GM21390 (cell line): Measurements from ENCODE around the gene SMC1A.
"Not testable (repeated sequence)": the region's sequence is repeated elsewhere in the genome, so short reads cannot be mapped to it uniquely, and the experiment has no call there.

Experiments used
- ATAC-seq: cut with Tn5 transposase; IDR thresholded peaks from one replicate; pipeline ENCODE4 v1.9.1; 2021; ENCODE audit not compliant: unreplicated experiment

SMC1A gene

GRCh38 chrX:53422861-53423306 lies 430 bp upstream of the SMC1A start, which contains the start of gene RIBC1:
TSS of gene RIBC1 (plus strand) at chrX:53422873. CDS start at chrX:53426277, 3,404 bp downstream.
- ATAC-seq = no peak

DNA sequence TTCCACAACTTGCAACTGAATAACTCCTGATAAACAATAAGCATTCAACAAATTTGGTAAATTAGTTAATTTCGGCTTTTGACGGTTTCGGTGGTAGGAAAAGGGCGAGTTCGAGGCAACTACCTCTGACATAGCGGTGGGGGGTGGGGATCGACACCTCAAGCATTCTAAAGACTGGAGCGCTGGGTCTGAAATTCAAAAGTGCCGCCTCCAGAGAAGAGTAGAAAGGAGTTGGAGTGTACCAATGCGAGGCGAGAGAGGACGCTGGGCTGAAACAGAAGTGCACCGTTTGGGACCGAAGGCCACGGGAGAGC lies 725 bp downstream of the SMC1A start:
- ATAC-seq = peak; percentile 8

DNA sequence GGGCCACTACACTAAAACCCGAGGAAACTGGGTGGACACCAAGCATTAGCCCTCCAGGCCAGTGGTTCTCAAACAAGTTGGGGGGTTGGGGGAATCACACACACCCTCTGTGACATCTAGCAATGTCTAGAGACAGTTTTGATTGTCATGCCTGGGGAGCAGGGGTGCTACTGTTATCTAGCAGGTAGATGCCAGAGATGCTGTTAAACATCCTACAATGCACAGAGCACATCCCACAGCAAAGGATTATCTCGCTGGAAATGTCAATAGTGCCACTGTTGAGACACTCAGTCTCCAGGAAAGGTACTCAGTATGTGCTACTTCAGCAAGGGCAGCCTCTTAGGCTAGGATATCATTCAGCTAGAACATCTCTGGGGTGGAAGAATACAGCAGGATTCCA lies 1.3 kb downstream of the SMC1A start:
- no peak for ATAC-seq

DNA sequence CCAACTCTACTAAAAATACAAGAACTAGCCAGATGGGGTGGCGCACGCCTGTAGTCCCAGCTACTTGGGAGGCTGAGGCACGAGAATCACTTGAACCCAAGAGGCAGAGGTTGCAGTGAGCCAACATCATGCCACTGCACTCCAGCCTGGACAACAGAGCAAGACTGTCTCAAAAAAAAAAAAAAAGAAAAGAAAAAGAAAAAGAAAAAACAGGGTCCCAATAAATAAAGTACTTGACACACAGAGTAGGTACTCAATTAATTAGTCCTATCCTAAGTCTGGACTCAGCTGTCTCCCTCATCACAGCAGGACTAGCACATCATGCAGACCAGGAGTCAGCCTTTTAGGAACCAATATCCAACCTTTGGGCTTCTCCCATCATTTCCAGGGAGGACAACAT lies 2.1 kb downstream of the SMC1A start:
- not testable (repeated sequence) for ATAC-seq

GRCh38 chrX:53412446-53412845 lies 10.0 kb downstream of the SMC1A start:
- ATAC-seq = no peak

- no peak for ATAC-seq
Observed at GRCh38 chrX:53403535-53403934, 18.9 kb downstream of the SMC1A start.

DNA sequence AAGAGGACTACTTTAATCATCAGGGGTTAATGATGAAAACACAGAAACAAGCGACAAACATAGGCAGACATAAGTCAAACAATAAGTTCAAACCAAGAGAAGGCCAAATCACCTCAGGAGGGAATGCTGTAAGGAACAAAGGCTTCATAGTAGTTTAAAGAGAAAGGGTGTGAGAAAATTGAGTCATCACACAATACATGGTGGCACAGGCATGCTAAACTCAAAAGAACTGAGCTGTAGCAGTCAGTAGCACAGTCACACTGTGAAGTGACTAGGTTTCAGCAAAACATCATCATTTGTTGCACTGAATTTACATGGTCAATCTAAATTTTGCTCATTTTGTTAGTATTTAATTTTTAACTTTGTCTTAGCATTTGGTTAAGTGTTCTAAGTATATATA lies 24.2 kb downstream of the SMC1A start:
- ATAC-seq = no peak

GRCh38 chrX:53395605-53396298 lies 26.7 kb downstream of the SMC1A start:
- ATAC-seq = no peak

- ATAC-seq = no peak
Observed at GRCh38 chrX:53383376-53384076, 38.9 kb downstream of the SMC1A start.

GRCh38 chrX:53379747-53380146 lies 42.7 kb downstream of the SMC1A start:
- ATAC-seq = no peak

- no peak for ATAC-seq
Observed at GRCh38 chrX:53379008-53379710, 43.3 kb downstream of the SMC1A start.

DNA sequence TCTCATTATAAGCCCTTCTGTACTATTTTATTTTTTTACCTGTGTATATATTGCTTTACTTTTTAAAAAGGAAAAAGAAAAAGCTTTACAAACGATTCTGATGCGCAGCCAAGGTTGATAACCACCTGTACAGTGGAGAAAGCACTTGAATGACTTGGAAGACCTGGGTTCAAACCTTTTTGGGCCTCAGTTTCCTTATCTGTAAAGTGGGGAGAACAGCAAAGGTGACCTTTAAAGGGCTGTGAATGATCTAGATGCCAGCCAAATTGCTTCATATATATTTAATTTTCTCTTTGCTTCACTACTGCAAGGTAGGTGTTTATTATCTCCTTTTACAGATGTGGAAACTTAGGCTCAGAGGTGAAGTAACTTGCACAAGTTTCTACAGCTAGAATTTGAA lies 45.0 kb downstream of the SMC1A start:
- ATAC-seq = no peak

- no peak for ATAC-seq
Observed at GRCh38 chrX:53376888-53377287, 45.6 kb downstream of the SMC1A start.

- no peak for ATAC-seq
Observed at GRCh38 chrX:53374923-53375322, 47.5 kb downstream of the SMC1A start.

DNA sequence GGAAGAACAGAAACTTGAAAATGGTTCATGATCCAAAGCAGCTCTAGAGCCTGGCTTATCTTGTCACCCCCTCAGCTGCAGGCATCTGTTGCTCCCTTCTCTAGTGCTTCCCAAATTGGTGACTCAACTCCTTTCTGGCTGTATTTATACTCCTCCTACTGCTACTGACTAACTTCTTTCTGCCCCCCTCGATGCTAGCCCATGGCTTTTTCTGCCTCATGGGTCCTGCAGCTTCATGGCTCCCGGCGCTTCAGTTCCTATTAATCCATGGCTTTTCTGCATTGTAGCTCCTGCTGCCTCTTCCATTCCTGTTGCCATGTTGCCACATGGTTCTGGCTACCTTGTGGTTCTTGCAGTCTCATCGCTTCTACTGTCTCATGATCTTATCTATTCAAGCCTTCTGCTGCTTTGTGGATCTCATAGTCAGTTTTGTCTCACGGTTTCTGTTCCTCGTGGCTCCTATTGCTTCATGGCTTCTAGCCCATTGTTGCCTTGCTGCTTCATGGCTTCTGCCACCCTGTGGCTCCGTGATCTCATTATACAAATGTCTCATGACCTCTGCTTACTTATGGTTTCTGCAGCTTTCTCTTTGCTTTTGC lies 48.1 kb downstream of the SMC1A start:
- ATAC-seq = no peak

GRCh38 chrX:53373307-53373706 lies 49.1 kb downstream of the SMC1A start:
- no peak for ATAC-seq

- not testable (repeated sequence) for ATAC-seq
Observed at GRCh38 chrX:53366454-53366853, 56.0 kb downstream of the SMC1A start.

DNA sequence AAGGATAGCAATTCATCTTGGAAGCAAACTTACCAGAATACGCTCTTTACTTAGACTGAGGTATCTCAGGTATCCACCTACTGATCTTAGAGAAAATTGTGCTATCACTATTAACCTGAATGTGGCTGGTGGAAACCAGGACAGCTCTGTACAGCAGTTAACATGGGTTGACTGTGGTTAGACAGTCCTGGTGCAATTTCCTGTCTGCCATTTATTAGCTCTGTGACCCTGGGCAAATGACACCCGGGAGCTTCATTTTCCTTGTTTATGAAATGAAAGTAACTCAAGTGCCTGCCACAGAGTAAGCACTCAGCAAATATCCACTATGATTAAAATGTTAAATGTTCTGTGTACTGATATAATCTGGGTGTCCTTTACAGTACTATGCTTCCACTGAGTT lies 60.0 kb downstream of the SMC1A start:
- no peak for ATAC-seq

GRCh38 chrX:53357799-53358530 lies 64.5 kb downstream of the SMC1A start:
- ATAC-seq = no peak

GRCh38 chrX:53356186-53356585 lies 66.3 kb downstream of the SMC1A start:
- ATAC-seq = no peak

- no peak for ATAC-seq
Observed at GRCh38 chrX:53354669-53355068, 67.8 kb downstream of the SMC1A start.
